Measurements from ENCODE around the gene NFIC. TPM values are rescaled to one million over a fixed set of nuclear protein-coding genes. Genes with fewer than 3 reads are reported as not detected.
A peak's percentile ranks its signal among the peaks of the same experiment; 100 is the strongest.

Gene NFIC
- total and polyA plus RNA-seq, 4 donors = 12.8 to 100 (median 75.1) TPM

GRCh38 chr19:3402631-3403443 is 36.5 kb downstream of the NFIC start:
- peak overlapping the region in 2 of 3 donors; percentile 25 to 35 for H3K4me3 ChIP-seq (ENCODE audit: low read depth in 1 of 3, low read length in 3 of 3)
- no peaks in the 10 kb centered on the region for H3K27me3 ChIP-seq (ENCODE audit: control insufficient read depth in 4 of 4, insufficient read depth in 4 of 4, low read length in 3 of 4)
- TF ChIP-seq TAF1 (conservative IDR thresholded peaks at IDR 0.05) (no peak), RXRA (IDR thresholded peaks at IDR 0.05) (no peak), MAX (IDR thresholded peaks at IDR 0.05) (no peak), GABPA (IDR thresholded peaks at IDR 0.05 in 1 of 2, conservative IDR thresholded peaks at IDR 0.05 in 1 of 2) (no peak), FOXA1 (IDR thresholded peaks at IDR 0.05) (no peak), HNF4G (IDR thresholded peaks at IDR 0.05) (no peak), CTCF (IDR thresholded peaks at IDR 0.05; ENCODE audit: low read depth, low read length, missing input control) (no peak), YY1 (IDR thresholded peaks at IDR 0.05) (no peak), ATF3 (IDR thresholded peaks at IDR 0.05) (no peak), HNF4A (conservative IDR thresholded peaks at IDR 0.05) (no peak), RAD21 (IDR thresholded peaks at IDR 0.05) (no peak), NR2F2 (IDR thresholded peaks at IDR 0.05) (no peak), FOXA2 (IDR thresholded peaks at IDR 0.05) (no peak), JUND (IDR thresholded peaks at IDR 0.05) (no peak), ZBTB33 (IDR thresholded peaks at IDR 0.05) (no peak), SP1 (IDR thresholded peaks at IDR 0.05) (no peak), REST (IDR thresholded peaks at IDR 0.05) (no peak)
- peaks cover 15 to 57% (median 36%) of the 10 kb centered on the region in 4 donors for H3K4me1 ChIP-seq (ENCODE audit: control insufficient read depth in 4 of 4, insufficient read depth in 4 of 4, low read length in 3 of 4)
- H3K36me3 ChIP-seq (ENCODE audit: control insufficient read depth in 4 of 4, insufficient read depth in 3 of 4, low read depth in 1 of 4, low read length in 3 of 4) = peaks cover 0 to 2% (median 0%) of the 10 kb centered on the region in 4 donors
- 76% methylated on average over 10 of the region's 10 CpGs for WGBS
- peak overlapping the region; percentile 35 to 61 for H3K9ac ChIP-seq (ENCODE audit: low read depth in 1 of 2, low read length in 2 of 2)
- H3K27ac ChIP-seq (ENCODE audit: low read depth in 1 of 2, low read length in 2 of 2) = peak overlapping the region; percentile 98 to 99
- no peaks in the 10 kb centered on the region for H3K9me3 ChIP-seq (ENCODE audit: control insufficient read depth in 4 of 4, low read length in 3 of 4)
- no peak for DNase-seq (ENCODE audit: low spot score)
